Measurements from ENCODE around the gene KSR2. TPM values are rescaled to one million over a fixed set of nuclear protein-coding genes. Genes with fewer than 3 reads are reported as not detected.

The KSR2 gene
- total and polyA plus RNA-seq, 2 of the 13 experiments (the other 11 are each of a cell fraction or from before 2014, with no cell fraction given), result 0.02 TPM; not detected in 1

- H3K27me3 ChIP-seq (ENCODE audit: control insufficient read depth in 1 of 2, insufficient read depth in 2 of 2, low read length in 2 of 2), result peaks cover 0 to 6% of the 10 kb centered on the region in 2 experiments; a peak in 1 of 5 replicates
- no peak overlapping the region for H3K4me2 ChIP-seq (ENCODE audit: low read depth, low read length)
- WGBS (ENCODE audit: low lambda C conversion rate), result 25% methylated on average over 2 of the region's 2 CpGs
- no peak overlapping the region for H3K9ac ChIP-seq (ENCODE audit: insufficient read depth, low read depth, low read length)
- no peaks in the 10 kb centered on the region for H3K36me3 ChIP-seq (replicated peaks in 1 of 2; ENCODE audit: control insufficient read depth in 1 of 2, insufficient read depth in 2 of 2, low read length in 2 of 2)
- ATAC-seq (no peak), DNase-seq (ENCODE audit: low spot score) (no peak), FAIRE-seq (no peak)
- no peaks in the 10 kb centered on the region for H3K9me3 ChIP-seq (ENCODE audit: low read length)
- TF ChIP-seq PHF20 (CRISPR knock-in tag; IDR thresholded peaks at IDR 0.05), result no peak
- no peak for TF ChIP-seq SRSF9 (IDR thresholded peaks at IDR 0.05; ENCODE audit: borderline replicate concordance, insufficient read depth, low read depth, low read length, poor library complexity, severe bottlenecking)
- TF ChIP-seq GFI1 (CRISPR knock-in tag; IDR thresholded peaks at IDR 0.05; ENCODE audit: borderline replicate concordance), result no peak
- no peak for TF ChIP-seq ZBTB7A (CRISPR knock-in tag; IDR thresholded peaks at IDR 0.05)
- no peak for TF ChIP-seq SSRP1 (CRISPR knock-in tag; IDR thresholded peaks at IDR 0.05)
- no peak for TF ChIP-seq ZIK1 (CRISPR knock-in tag; IDR thresholded peaks at IDR 0.05; ENCODE audit: borderline replicate concordance, low read depth)
- no peak for TF ChIP-seq XRCC5 (optimal IDR thresholded peaks at IDR 0.05; ENCODE audit: low read length)
- no peak for TF ChIP-seq MAF1 (CRISPR knock-in tag; IDR thresholded peaks at IDR 0.05; ENCODE audit: borderline replicate concordance)
- no peak for TF ChIP-seq ZNF776 (CRISPR knock-in tag; IDR thresholded peaks at IDR 0.05)
- no peak for TF ChIP-seq ELF3 (CRISPR knock-in tag; IDR thresholded peaks at IDR 0.05)
- TF ChIP-seq ZNF691 (CRISPR knock-in tag; IDR thresholded peaks at IDR 0.05; ENCODE audit: borderline replicate concordance, low read depth), result no peak
- TF ChIP-seq ZNF775 (CRISPR knock-in tag; IDR thresholded peaks at IDR 0.05; ENCODE audit: borderline replicate concordance), result no peak
- no peak for TF ChIP-seq ZNF569 (CRISPR knock-in tag; IDR thresholded peaks at IDR 0.05; ENCODE audit: borderline replicate concordance)
- TF ChIP-seq IKZF1 (IDR thresholded peaks at IDR 0.05), result no peak
- no peak for TF ChIP-seq SIN3B (IDR thresholded peaks at IDR 0.05; ENCODE audit: low read length)
- no peaks in the 10 kb centered on the region for H4K20me1 ChIP-seq (ENCODE audit: insufficient read depth, low read length)
- intact Hi-C loops (cut with micrococcal nuclease; ENCODE audit: unreplicated experiment), result no loop called here
- ChIA-PET POLR2A (no interaction called here), CTCF (ENCODE audit: low intra/inter-chr PET ratio, low total read pairs) (no interaction called here)
- BruUV-seq (replicated peaks), result no TSS peak
- no peak overlapping the region for H3K27ac ChIP-seq (ENCODE audit: extremely low read length, insufficient read depth, low read length)
- no peaks in the 10 kb centered on the region for H3K79me2 ChIP-seq (ENCODE audit: insufficient read depth, low read length)
- no peaks in the 10 kb centered on the region for H3K4me1 ChIP-seq (ENCODE audit: insufficient read depth, low read length)
- H2AFZ ChIP-seq (ENCODE audit: low read length), result no peak overlapping the region
- in situ Hi-C loops (cut with HindIII; ENCODE audit: extremely low pct_ligation_motif_present, low pct_unique_long_range_greater_than_20kb), result no loop called here
- no peak overlapping the region for H3K4me3 ChIP-seq (replicated peaks in 1 of 3; ENCODE audit: insufficient read depth in 1 of 3, low read depth in 2 of 3, low read length in 3 of 3)
Measured at GRCh38 chr12:117707861-117708260, 260.9 kb downstream of the KSR2 start.

Data from HepG2 (cell line).